Activated CD4-positive, alpha-beta T cell treated with anti-CD3 and anti-CD28 coated beads for 1 hour (primary cell): Measurements from ENCODE around the gene L3MBTL4.

Experiments used
- DNase-seq: peaks from one replicate; pipeline ENCODE4 v3.0.0-alpha.2; 2020

Gene L3MBTL4

GRCh38 chr18:5979176-5979888 is 435.4 kb downstream of the L3MBTL4 start:
- DNase-seq, result no peak

GRCh38 chr18:5977022-5977421 is 437.7 kb downstream of the L3MBTL4 start:
- no peak for DNase-seq

GRCh38 chr18:5975111-5976002 is 439.4 kb downstream of the L3MBTL4 start:
- DNase-seq, result no peak

GRCh38 chr18:5974696-5975095 is 440.0 kb downstream of the L3MBTL4 start:
- DNase-seq, result no peak

GRCh38 chr18:5973099-5973498 is 441.6 kb downstream of the L3MBTL4 start:
- no peak for DNase-seq

- no peak for DNase-seq
Measured at GRCh38 chr18:5972298-5972697, 442.4 kb downstream of the L3MBTL4 start.

GRCh38 chr18:5969989-5970403 is 444.7 kb downstream of the L3MBTL4 start:
- no peak for DNase-seq

GRCh38 chr18:5969355-5969988 is 445.2 kb downstream of the L3MBTL4 start:
- no peak for DNase-seq

- DNase-seq, result no peak
Measured at GRCh38 chr18:5967666-5968065, 447.0 kb downstream of the L3MBTL4 start.

- no peak for DNase-seq
Measured at GRCh38 chr18:5967007-5967406, 447.7 kb downstream of the L3MBTL4 start.

- no peak for DNase-seq
Measured at GRCh38 chr18:5966514-5966913, 448.2 kb downstream of the L3MBTL4 start.

GRCh38 chr18:5964996-5965395 is 449.7 kb downstream of the L3MBTL4 start:
- no peak for DNase-seq

GRCh38 chr18:5964596-5964995 is 450.1 kb downstream of the L3MBTL4 start:
- no peak for DNase-seq

GRCh38 chr18:5964108-5964507 is 450.6 kb downstream of the L3MBTL4 start:
- DNase-seq, result no peak

- DNase-seq, result no peak
Measured at GRCh38 chr18:5963267-5963666, 451.4 kb downstream of the L3MBTL4 start.

GRCh38 chr18:5962362-5962761 is 452.3 kb downstream of the L3MBTL4 start:
- no peak for DNase-seq

GRCh38 chr18:5961828-5962150 is 452.9 kb downstream of the L3MBTL4 start:
- DNase-seq, result no peak

- no peak for DNase-seq
Measured at GRCh38 chr18:5961097-5961827, 453.4 kb downstream of the L3MBTL4 start.

- DNase-seq, result no peak
Measured at GRCh38 chr18:5958822-5959221, 455.9 kb downstream of the L3MBTL4 start.

GRCh38 chr18:5955861-5956260 is 458.9 kb downstream of the L3MBTL4 start:
- DNase-seq, result no peak

- DNase-seq, result no peak
Measured at GRCh38 chr18:5951515-5952091, 463.1 kb downstream of the L3MBTL4 start.

GRCh38 chr18:5948781-5949180 is 465.9 kb downstream of the L3MBTL4 start:
- DNase-seq, result no peak

GRCh38 chr18:5948237-5948636 is 466.5 kb downstream of the L3MBTL4 start:
- no peak for DNase-seq
